GM19023 (cell line): ENCODE data around the gene RAD51B.
"Not testable (repeated sequence)": the region's sequence is repeated elsewhere in the genome, so short reads cannot be mapped to it uniquely, and the experiment has no call there.

Experiments
- ATAC-seq: cut with Tn5 transposase; IDR thresholded peaks from one replicate; pipeline ENCODE4 v1.9.1; 2021; ENCODE audit warnings: mild to moderate bottlenecking, moderate library complexity; ENCODE audit not compliant: unreplicated experiment

The RAD51B gene

DNA sequence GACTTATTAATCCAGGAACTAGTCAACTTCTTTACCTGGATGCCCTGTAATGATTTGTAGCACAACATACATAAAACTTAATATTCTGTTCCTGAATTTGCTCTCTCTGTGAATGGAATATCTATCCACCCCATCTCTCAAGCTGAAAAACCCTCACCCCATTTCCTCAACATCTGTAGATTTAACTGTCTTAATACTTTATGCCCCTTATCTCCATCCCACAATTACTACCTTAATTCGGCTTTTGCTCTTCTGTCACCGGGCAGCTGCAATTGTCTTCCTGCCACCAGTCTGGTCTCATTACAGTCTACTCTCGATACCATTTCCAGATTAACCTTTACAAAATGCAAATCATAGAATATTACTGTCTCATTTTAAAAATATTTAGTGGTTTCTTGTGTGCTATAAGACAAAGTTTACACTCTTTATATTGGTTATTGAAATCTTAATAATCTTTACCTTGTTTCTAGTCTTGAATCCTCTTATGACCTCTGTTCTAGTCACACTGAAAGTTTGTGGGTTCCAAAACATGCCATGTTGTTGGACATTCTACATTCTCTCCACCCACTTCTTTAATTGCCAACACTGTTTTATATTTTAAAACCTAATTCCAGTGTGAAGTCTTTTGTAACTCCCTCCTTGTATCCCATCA, 347.3 kb downstream of the RAD51B start:
- ATAC-seq: no peak

DNA sequence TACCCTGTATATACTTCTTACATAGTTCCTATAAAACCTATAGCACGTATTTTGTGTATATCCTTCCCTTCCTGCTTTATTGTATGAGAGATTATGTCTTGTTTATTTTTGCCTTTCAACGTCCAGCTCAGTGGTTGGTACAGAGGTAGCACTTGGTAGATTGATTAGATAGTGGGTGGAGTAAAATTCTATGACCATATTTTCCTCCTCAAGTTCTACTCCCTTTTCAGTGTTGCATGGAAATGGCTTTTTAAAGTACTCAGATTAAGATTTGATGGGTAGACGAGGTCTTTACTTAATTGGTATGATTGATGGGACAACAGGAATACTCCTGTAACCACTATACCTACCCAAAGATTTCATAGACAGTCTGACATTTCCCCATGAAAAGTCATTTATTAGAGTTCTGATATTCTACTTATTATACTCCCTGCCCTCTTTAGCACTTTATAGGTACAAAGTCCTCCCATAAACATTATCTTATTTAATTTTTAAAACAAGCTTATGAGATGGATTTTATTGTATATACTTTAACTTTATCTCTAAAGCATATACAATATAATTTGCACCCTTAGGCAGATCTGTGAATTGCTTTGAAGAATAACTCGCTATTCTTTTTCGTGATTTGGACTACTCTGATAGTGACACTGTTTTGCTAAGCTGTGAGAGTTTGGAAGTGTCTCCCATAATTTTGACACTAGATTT, 348.0 kb downstream of the RAD51B start:
- no peak for ATAC-seq

DNA sequence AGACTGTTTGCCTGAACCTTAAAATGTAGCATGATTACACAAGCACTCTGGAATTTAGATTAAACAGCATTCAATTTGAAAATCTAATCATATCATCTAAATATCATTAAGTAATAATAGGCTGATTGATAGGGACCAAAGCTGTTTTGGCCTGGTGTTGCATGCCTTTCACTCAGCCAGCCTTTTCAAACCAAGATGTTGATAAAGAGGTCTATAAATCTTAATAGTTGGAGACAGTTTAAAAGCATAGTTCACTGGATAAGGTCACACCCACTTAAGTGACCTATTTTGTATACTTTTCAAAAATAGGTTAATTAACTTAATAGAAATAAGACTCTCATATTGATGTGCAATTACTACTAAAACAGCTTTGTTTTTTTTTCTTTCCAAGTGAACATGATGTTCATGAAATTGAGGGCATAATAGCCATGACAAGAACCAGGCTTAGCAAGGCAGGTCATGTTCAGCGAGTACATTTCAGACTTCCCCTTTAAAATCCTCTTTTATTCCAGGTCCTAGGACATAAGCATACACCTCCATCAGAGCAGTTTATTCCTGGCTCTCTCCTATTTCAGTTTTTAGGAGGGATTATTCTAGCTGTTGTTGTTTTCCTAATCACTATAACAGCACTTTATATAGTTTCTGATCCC, 349.0 kb downstream of the RAD51B start:
- ATAC-seq: no peak

DNA sequence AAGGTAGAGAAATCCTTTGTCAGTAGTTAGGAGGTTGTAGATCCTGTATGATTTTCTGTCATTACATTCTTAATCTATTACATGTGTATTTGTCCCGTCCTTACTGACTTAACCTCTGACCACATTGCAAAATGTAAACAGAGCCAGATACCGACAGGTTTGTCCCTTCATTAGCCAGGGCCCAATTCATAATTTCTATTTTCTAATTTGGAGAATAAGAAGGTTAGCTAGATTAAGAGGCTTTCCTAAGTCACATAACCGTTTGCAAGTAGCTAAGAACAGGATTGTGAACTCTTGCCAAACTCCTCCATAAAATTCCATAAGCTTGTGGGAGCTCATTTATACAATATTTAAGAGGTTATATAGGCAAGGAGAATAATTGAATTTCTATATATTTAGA, 352.6 kb downstream of the RAD51B start:
- ATAC-seq: no peak

- ATAC-seq: no peak
Observed at GRCh38 chr14:68172627-68173026, 353.0 kb downstream of the RAD51B start.

GRCh38 chr14:68173227-68173972, 353.8 kb downstream of the RAD51B start:
- ATAC-seq: no peak

- ATAC-seq: no peak
Observed at GRCh38 chr14:68174446-68174845, 354.9 kb downstream of the RAD51B start.

DNA sequence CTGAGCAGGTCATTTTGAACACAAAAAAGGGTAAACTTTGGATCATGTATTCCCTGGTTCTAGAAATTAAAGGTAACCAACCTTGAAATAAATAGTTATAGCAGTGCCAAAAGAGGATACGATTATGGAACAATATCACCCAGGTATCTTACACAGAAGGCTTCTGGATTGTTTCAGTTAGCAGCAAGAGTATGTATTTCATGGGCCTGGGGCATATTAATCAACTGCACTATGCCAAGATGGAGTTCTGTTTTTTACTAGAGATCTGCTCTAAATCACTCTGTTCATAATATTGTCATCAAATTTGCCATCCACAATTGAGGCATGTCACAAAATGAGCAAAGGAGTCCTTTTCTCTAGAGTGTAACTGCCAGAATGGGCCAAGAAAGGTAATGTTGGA, 357.1 kb downstream of the RAD51B start:
- ATAC-seq: no peak

- ATAC-seq: no peak
Observed at GRCh38 chr14:68177728-68178127, 358.1 kb downstream of the RAD51B start.

DNA sequence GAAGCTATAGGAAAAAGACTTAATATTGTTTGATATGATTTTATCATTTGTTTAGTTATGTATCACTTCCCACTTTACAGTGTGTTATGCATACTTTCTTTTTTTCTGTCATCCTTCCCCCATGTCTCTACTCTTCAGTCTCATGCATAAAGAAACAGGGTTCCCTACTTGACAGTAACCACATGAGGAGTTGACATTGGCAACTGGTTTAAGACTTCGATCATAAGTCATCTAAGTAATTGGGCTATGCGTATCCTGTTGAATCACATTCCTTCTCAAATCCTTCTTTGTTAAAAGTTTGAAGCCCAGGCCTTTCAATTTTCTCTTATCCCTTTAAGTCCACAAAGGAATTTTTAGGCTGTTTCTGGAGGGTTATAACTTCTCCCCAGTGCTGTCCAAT, 358.7 kb downstream of the RAD51B start:
- ATAC-seq: no peak

- ATAC-seq: no peak
Observed at GRCh38 chr14:68181519-68182326, 362.1 kb downstream of the RAD51B start.

DNA sequence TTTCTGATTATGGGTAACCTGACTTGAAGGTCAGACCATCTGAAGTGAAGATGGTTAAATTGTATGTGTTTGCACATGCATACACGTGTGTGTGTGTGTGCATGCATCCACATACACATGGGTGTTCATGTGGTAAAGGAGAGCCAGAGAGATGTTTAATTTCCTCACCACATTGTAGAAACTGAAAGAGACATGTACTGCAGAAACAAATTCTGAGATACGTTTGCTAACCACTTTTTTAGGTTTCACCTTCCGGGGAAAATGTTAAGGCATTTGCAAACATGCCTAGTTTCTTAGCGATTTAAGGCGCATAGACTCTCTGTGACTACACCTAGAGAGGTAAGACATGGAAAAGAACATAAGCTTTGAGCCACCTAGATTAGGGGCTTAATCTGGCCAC, 362.9 kb downstream of the RAD51B start:
- ATAC-seq: no peak

DNA sequence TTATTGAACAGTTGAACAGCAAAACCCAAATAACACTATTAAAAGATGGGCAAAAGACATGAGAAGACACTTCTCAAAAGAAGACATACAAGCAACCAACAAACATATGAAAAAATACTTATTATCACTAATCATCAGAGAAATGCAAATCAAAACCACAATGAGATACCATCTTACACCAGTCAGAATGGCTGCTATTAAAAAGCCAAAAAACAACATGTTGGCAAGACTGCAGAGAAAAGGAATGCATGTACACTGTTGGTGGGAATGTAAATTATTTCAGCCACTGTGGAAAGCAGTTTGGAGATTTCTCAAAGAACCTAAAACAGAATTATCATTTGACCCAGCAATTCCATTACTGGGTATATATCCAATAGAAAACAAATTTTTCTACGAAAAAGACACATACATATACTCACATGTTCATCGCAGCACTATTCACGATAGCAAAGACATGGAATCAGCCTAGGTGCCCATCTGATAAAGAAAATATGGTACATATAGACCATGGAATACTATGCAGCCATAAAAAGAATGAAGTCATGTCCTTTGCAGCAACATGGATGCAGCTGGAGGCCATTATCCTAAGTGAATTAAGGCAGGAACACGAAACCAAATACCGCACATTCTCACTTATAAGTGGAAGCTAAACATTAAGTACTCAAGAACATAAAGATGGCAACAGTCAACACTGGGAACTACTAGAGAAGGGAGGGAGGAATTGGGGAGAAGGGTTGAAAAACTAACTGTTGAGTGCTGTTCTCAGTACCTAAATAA, 367.1 kb downstream of the RAD51B start:
- ATAC-seq: not testable (repeated sequence)

DNA sequence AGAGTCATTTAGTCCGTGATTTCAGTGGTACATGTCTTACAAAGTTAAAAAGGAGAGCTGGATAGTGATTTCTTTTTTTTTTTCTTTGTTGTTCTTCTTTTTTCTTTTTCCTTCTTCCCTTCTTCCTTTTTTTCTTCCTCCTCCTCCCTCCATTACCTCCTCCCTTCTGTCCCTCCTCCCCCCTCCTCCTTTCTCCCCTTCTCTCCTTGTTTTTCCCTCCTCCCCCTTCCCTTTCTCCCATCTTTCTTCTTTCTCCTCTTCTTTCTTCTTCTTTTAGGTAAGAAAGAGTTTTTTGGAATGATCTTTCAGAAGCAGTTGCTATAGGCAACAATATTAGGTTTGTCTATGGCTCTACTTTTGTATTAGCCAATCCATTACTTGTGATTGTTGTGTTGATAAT, 368.6 kb downstream of the RAD51B start:
- no peak for ATAC-seq

DNA sequence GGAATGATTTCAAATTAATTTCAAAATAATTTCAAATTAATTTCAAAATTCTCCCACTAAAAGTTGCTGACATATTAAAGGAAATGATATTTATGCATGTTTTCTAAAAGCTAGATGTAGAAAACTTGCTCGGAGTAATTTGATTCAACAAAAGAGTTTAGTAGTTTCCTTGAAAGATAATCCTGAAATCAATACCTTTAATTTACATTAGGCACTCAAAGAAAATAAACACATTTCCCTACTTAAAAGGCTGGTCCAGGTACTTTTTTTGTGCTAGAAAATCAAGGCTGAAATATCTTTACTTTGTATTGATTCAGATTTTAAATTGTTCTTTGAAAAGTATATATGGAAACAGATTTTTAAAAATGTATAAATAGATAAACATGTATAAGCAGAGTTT, 370.5 kb downstream of the RAD51B start:
- ATAC-seq: no peak

DNA sequence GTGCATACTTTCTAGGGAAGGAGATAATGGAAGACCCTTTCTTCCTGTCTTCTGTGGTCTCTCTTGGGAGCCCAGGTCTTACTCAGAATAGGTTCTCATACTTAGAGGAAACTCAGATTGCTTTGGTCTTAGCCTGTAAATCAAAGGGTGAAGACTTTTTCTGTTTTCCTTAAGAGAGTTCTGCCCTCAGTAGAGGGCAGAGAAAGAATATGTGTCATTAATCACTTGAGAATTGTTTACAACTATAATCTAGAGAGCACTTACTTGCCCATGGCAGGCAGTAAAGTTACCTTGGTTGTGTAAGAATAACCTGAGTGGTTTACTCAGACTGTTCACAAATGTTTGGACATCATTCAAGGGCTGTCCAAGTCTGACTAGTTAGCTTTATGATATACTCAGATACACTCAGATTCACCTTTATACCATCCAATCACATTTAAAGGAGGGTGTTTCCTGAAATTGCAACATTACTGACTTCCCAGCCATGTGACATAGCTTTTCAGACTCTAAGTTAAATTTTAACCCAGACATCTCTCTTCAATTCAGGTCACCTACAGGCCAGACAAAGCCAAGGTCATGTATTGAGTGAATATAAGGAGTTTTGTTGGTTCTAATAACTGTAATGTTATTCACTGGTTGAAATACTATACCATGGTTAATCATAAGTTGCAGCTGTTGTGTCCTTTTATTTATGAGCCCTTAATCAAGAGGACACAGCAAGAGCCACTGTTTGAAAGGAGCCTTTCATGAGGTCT, 372.2 kb downstream of the RAD51B start:
- no peak for ATAC-seq

DNA sequence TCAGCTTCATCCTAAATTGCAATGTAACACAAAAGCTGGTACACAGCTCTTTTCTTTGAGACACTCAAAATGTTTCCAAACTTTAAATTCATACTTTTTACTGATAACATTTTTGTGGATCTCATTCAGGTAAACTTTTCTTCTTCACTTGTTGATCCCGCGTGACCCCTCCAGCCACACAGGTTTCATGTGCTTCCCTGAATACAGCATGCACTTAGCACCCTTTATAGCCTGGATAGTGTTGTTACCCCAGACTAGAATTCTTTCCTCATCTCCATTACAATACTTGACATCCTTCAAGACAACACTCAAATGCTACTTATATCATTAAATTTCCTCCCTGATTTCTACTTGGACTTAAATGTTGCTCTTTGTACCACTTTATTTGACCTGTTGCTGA, 373.4 kb downstream of the RAD51B start:
- ATAC-seq: no peak

DNA sequence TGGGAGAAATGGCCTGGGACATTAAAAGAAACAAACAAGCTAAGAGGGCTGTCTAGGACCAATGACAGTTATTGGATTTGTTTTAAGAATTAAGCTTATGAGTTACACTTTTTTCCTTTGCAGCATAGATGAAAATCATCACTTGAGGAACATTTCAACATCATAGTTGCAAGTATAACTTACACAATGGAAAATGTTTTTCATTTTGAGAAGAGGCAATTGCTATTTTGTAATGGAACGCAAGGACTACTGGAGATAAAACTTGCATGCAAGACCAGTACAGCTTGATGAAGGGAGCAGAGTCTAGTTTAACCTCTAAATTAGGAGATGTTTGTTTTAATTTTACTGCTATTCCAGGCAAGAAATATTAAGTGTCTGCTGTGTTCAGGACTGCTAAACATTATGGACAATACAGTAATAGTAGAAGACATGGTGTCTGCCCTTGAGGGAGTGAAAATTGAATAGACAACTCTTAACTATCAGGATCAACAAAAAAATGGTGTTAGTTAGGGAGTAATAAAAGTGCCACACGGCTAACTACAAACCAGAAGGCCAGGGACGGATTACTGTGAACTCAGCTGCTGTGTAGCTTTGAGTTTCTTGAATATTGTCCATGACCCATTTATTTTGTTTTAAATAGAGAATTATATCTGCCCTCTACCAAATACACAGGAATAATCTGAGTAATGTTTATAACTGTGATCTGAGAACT, 374.5 kb downstream of the RAD51B start:
- ATAC-seq: no peak

DNA sequence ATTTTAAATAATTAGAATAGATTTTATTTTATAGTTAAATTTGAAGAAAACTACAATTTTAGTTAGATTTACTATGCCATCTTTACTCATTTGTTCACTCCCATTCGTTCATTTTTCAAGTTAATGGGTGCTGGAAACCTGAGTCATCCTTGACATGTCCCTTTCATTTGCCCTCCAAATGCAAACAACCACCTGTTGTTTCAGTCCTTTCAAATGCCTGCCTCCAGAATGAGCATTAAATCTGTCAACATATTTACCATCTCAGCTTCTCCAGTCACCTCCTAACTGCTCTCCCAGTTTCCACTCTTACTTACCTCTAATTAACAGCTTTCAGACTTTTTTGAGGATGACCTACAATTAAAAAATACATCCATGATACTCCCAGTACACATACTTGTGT, 375.5 kb downstream of the RAD51B start:
- ATAC-seq: no peak
